Stimulated activated effector memory CD8-positive, alpha-beta T cell treated with anti-CD3 and anti-CD28 coated beads, Interleukin-12 subunit alpha, Interleukin-12 subunit beta, amount 100 ng/mL, for 72 hours (primary cell): Measurements from ENCODE around the gene CYLD.
A peak's percentile ranks its signal among the peaks of the same experiment; 100 is the strongest.

ENCODE experiments used
- ATAC-seq: fragments of 150-1000 bp; cut with Tn5 transposase; 2 replicates; pipeline ENCODE4 v1.10.0; 2021
- DNase-seq, 2 donors: peaks; one replicate each; pipeline ENCODE4 v3.0.0; 2021 to 2022; ENCODE audit warnings: low spot score in 2 of 2
- H3K27ac Mint-ChIP-seq: one replicate; pipeline ENCODE4 v1.8.0; 2022; ENCODE audit warnings: mild to moderate bottlenecking, mixed read lengths
- H3K36me3 Mint-ChIP-seq: one replicate; pipeline ENCODE4 v1.8.0; 2022; ENCODE audit warnings: mild to moderate bottlenecking, mixed read lengths
- H3K4me1 Mint-ChIP-seq: one replicate; pipeline ENCODE4 v1.8.0; 2022; ENCODE audit warnings: mixed read lengths
- H3K4me3 Mint-ChIP-seq: one replicate; pipeline ENCODE4 v1.8.0; 2022; ENCODE audit warnings: mild to moderate bottlenecking, mixed read lengths
- H3K9me3 Mint-ChIP-seq: one replicate; pipeline ENCODE4 v1.8.0; 2022; ENCODE audit warnings: mixed read lengths

Gene CYLD

GRCh38 chr16:50844840-50845239 is 103.0 kb downstream of the CYLD start:
- ATAC-seq (no peak), DNase-seq (no peak)
- Mint-ChIP-seq H3K27ac (no peak overlapping the region), H3K4me1 (peaks cover 24% of the 10 kb centered on the region), H3K4me3 (no peak overlapping the region), H3K9me3 (no peaks in the 10 kb centered on the region), H3K36me3 (no peaks in the 10 kb centered on the region)

- peaks cover 24% of the 10 kb centered on the region for H3K4me1 Mint-ChIP-seq
- DNase-seq: peak in 1 of 2 donors; percentile 26
- H3K36me3 Mint-ChIP-seq: no peaks in the 10 kb centered on the region
- no peak for ATAC-seq
- H3K9me3 Mint-ChIP-seq: no peaks in the 10 kb centered on the region
- H3K27ac Mint-ChIP-seq: no peak overlapping the region
- H3K4me3 Mint-ChIP-seq: no peak overlapping the region
Observed at GRCh38 chr16:50845296-50845695, 103.4 kb downstream of the CYLD start.

- peaks cover 14% of the 10 kb centered on the region for H3K4me1 Mint-ChIP-seq
- ATAC-seq: no peak
- no peak overlapping the region for H3K27ac Mint-ChIP-seq
- H3K36me3 Mint-ChIP-seq: no peaks in the 10 kb centered on the region
- peak in 1 of 2 donors; percentile 23 for DNase-seq
- H3K4me3 Mint-ChIP-seq: no peak overlapping the region
- H3K9me3 Mint-ChIP-seq: no peaks in the 10 kb centered on the region
Observed at GRCh38 chr16:50846511-50846910, 104.6 kb downstream of the CYLD start.

- peaks cover 8% of the 10 kb centered on the region for H3K4me1 Mint-ChIP-seq
- H3K4me3 Mint-ChIP-seq: no peak overlapping the region
- H3K36me3 Mint-ChIP-seq: no peaks in the 10 kb centered on the region
- no peak for ATAC-seq
- no peaks in the 10 kb centered on the region for H3K9me3 Mint-ChIP-seq
- no peak overlapping the region for H3K27ac Mint-ChIP-seq
- no peak for DNase-seq
Observed at GRCh38 chr16:50847166-50847565, 105.3 kb downstream of the CYLD start.

GRCh38 chr16:50848755-50849514 is 107.0 kb downstream of the CYLD start:
- Mint-ChIP-seq H3K9me3 (no peaks in the 10 kb centered on the region), H3K4me3 (no peak overlapping the region), H3K4me1 (no peaks in the 10 kb centered on the region), H3K27ac (no peak overlapping the region), H3K36me3 (no peaks in the 10 kb centered on the region)
- ATAC-seq (no peak), DNase-seq (peak in 1 of 2 donors; percentile 41)
